IPS-NIHi7 (cell line): ENCODE measurements around the gene ATP6V1A.
"Not testable (repeated sequence)": the region's sequence is repeated elsewhere in the genome, so short reads cannot be mapped to it uniquely, and the experiment has no call there.

Experiments
- DNase-seq: peaks from one replicate; pipeline ENCODE4 v3.0.0; 2012; ENCODE audit warnings: mixed read lengths; ENCODE audit errors: extremely low spot score

The ATP6V1A gene

GRCh38 chr3:113828600-113828999 is 81.8 kb downstream of the ATP6V1A start:
- DNase-seq, result no peak

DNA sequence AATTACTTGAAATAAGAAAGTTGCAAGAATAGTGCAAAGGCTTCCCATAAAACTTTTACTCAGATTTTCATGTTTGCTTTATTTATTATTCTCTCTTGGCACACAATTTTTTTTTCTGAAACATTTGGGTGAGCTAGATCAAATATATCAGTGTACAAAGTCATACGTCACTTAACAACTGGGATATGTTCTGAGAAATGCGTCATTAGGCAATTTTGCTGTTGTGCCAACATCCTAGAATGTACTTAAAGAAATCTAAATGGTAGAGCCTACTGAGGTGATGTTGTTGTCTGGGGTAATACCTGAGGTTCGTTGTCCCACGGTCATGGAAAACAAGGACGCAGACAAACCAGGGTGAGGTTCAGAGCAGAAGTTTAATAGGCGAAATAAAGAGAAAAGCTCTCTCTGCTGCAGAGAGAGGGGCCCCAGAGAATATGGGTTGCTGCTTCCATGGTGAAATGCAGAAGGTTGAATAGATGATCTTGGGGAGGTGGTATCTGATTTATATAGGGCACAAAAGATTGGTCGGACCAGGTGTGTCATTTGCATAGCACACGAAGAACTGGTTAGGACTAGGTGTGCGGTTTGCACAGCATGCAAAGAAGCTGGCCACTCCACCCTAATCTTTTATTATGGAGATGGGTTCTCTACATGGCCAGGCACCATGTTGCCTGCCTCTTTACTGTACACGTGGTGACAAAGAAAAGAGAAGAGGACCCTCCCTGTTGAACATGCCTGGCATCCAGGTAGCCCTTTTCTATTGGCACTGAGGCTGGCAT is 82.9 kb downstream of the ATP6V1A start:
- DNase-seq, result no peak

GRCh38 chr3:113831103-113831355 is 84.2 kb downstream of the ATP6V1A start:
- DNase-seq, result no peak

GRCh38 chr3:113832477-113833164 is 85.8 kb downstream of the ATP6V1A start:
- DNase-seq, result no peak

DNA sequence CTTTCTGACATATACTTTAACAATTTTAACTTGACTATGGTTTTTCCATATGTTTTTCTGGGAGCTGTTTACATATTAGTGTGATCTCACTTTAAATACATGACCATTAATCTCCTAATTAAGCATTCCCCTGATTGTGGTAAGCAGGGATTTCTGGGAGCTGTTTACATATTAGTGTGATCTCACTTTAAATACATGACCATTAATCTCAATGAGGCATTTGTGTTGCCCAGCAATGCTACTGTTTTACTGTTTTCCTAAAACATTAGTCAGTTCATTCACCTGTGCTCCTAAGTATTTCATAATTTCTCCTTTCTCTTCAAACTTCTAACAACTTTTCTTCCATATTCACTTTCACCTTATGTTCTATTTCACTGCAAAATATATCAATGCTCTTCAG is 88.1 kb downstream of the ATP6V1A start:
- no peak for DNase-seq

GRCh38 chr3:113838631-113839209 is 91.9 kb downstream of the ATP6V1A start, which contains the start of gene GRAMD1C:
TSS of gene GRAMD1C (plus strand) at chr3:113838788. CDS start at chr3:113838910, 122 bp downstream.
- DNase-seq, result peak; percentile 91

DNA sequence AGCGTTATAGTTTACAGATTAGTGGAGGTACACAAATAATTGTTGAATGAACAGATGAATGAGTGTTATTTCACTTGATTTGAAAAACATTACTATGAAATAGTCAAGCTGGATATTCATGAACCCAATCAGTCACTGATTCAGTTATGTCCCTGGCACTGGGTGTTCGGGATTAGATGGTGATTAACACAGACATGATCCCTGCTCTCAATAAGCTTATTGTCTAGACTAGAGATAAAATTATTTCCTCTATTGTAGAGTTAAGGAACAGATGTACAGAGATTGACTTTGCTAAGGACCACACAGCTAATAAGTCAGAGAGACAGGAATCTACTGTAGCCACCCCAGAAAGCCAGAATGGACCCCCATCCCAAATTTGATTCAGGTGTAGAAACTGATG is 92.7 kb downstream of the ATP6V1A start:
- no peak for DNase-seq

- peak; percentile 21 for DNase-seq
Measured at GRCh38 chr3:113844622-113845222, 97.9 kb downstream of the ATP6V1A start.

DNA sequence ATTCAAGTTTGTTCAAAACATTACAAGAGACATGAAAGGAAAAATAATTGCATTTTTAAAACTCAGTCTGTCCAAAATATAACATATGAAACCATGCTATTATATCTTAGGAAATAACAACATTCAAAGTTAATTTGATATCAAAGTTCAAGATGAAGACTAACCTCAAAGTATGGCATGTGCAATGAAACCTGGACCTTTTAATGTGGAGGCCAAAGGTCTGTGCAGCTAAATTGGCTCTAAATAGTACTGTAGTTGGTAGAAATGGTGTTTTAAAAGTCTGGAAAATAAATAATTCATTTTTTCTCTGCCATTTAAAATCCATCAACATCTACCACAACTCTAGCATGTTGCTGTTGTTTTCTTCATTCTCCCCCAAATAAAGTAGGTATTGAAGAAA is 100.4 kb downstream of the ATP6V1A start:
- DNase-seq, result no peak

GRCh38 chr3:113847664-113848461 is 101.0 kb downstream of the ATP6V1A start:
- DNase-seq, result no peak

- DNase-seq, result not testable (repeated sequence)
Measured at GRCh38 chr3:113849071-113849470, 102.2 kb downstream of the ATP6V1A start.

- DNase-seq, result not testable (repeated sequence)
Measured at GRCh38 chr3:113849841-113850240, 103.0 kb downstream of the ATP6V1A start.

DNA sequence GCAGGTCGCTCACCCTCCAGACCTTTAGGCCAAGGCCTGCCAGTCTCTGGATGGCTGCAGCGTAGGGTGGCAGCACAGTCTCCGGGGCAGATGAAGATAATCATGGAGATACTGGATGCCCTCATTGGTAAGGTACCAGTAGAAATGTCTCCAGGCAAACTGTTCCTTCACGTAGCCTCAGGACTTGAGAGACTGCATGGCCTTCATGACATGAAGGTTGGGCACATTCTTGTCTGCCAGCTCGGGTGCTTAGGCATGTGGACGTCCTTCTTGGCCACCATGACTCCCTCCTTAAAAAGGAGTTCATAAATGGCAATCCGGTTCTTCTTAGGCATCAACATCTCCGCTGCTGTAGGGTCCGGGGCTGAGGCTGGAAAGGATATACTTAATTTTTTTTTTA is 103.6 kb downstream of the ATP6V1A start:
- not testable (repeated sequence) for DNase-seq

DNA sequence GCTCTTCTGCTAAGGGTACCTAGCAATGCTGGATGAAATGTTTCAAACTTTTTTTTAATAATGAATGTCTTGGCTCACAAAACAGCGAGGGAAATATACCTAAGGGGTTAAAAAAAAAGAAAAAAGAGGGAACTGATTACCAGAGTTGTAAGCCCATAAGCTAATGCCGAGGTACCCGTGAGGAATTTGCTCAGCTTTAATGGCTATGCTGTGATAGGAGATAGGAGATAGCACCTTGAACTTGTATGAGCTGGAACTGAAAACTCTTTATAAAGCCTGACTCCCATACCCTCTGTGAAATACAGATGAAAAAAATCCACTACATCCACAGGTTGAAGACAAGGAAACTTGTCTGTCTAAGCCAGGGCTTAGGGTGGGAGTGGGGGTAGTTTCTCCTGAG is 105.7 kb downstream of the ATP6V1A start:
- DNase-seq, result no peak
